NCI-H82 treated with DMSO at 0.1 percent for 48 hours (cell line): Measurements from ENCODE around the gene ZNF446.
"Not testable (repeated sequence)": the region's sequence is repeated elsewhere in the genome, so short reads cannot be mapped to it uniquely, and the experiment has no call there.

ENCODE experiments used
- DNase-seq: peaks from one replicate; lab custom pipeline; 2025; ENCODE audit not compliant: unreplicated experiment; lab: John Stamatoyannopoulos, UW

The ZNF446 gene

GRCh38 chr19:58475714-58476497, at the start of gene ZNF446:
Gene ZNF446, plus strand, starts transcription at chr19:58476352. Its CDS starts 867 bp downstream, at chr19:58477219.
- peak; percentile 94 for DNase-seq

GRCh38 chr19:58428617-58429016, 47.5 kb upstream of the ZNF446 start:
- no peak for DNase-seq

- no peak for DNase-seq
Observed at GRCh38 chr19:58429745-58430144, 46.4 kb upstream of the ZNF446 start.

- no peak for DNase-seq
Observed at GRCh38 chr19:58434217-58434616, 41.9 kb upstream of the ZNF446 start.

- peak; percentile 65 for DNase-seq
Observed at GRCh38 chr19:58439576-58440554, 36.3 kb upstream of the ZNF446 start, which contains the start of gene ZNF132. Gene ZNF132, minus strand, starts transcription at chr19:58440153. Its CDS starts 332 bp downstream, at chr19:58439821.

GRCh38 chr19:58440556-58440955, 35.6 kb upstream of the ZNF446 start:
- DNase-seq, result no peak

- not testable (repeated sequence) for DNase-seq
Observed at GRCh38 chr19:58442986-58443385, 33.2 kb upstream of the ZNF446 start.

- DNase-seq, result not testable (repeated sequence)
Observed at GRCh38 chr19:58448860-58449259, 27.3 kb upstream of the ZNF446 start.

- DNase-seq, result not testable (repeated sequence)
Observed at GRCh38 chr19:58449980-58450379, 26.2 kb upstream of the ZNF446 start.

GRCh38 chr19:58450856-58451357, 25.2 kb upstream of the ZNF446 start:
- DNase-seq, result no peak

- peak; percentile 93 for DNase-seq
Observed at GRCh38 chr19:58451358-58452101, 24.6 kb upstream of the ZNF446 start, which contains the start of gene ZNF324B. Gene ZNF324B, plus strand, starts transcription at chr19:58451622. Its CDS starts 2,080 bp downstream, at chr19:58453702.

- no peak for DNase-seq
Observed at GRCh38 chr19:58453743-58454142, 22.4 kb upstream of the ZNF446 start.

GRCh38 chr19:58455306-58455705, 20.8 kb upstream of the ZNF446 start:
- no peak for DNase-seq

GRCh38 chr19:58456111-58456510, 20.0 kb upstream of the ZNF446 start:
- no peak for DNase-seq

- DNase-seq, result no peak
Observed at GRCh38 chr19:58460039-58460438, 16.1 kb upstream of the ZNF446 start.

- no peak for DNase-seq
Observed at GRCh38 chr19:58466089-58466759, 9.9 kb upstream of the ZNF446 start.

- peak; percentile 93 for DNase-seq
Observed at GRCh38 chr19:58466760-58467589, 9.2 kb upstream of the ZNF446 start, which contains the start of gene ZNF324. Gene ZNF324, plus strand, starts transcription at chr19:58467080. Its CDS starts 2,106 bp downstream, at chr19:58469186.

- no peak for DNase-seq
Observed at GRCh38 chr19:58468216-58468839, 7.8 kb upstream of the ZNF446 start.
